Keratinocyte (primary cell): ENCODE data around the gene ADGRA1.

Experiments
- CTCF ChIP-seq, 3 experiments: IDR thresholded peaks in 1 of 3; conservative IDR thresholded peaks in 1 of 3; optimal IDR thresholded peaks in 1 of 3; 2 replicates in 2 of 3; 3 replicates in 1 of 3; pipeline versions ENCODE3 to v1.5.1; 2011; ENCODE audit warnings: low read length in 3 of 3, mild to moderate bottlenecking in 3 of 3, moderate library complexity in 2 of 3, control low read depth in 1 of 3, inconsistent platforms in 1 of 3; ENCODE audit not compliant: insufficient read depth in 2 of 3; ENCODE audit errors: extremely low read depth in 1 of 3
- EZH2 ChIP-seq: IDR thresholded peaks from one replicate; pipeline ENCODE4 v1.6.1; 2012; ENCODE audit warnings: inconsistent platforms, mild to moderate bottlenecking, low read length, moderate library complexity

GRCh38 chr10:133086247-133086646, 1.5 kb upstream of the ADGRA1 start:
- TF ChIP-seq CTCF (optimal IDR thresholded peaks at IDR 0.05 in 1 of 3, IDR thresholded peaks at IDR 0.05 in 1 of 3, conservative IDR thresholded peaks at IDR 0.05 in 1 of 3; ENCODE audit: extremely low read depth in 1 of 3, insufficient read depth in 2 of 3, low read length in 3 of 3): no peak
- TF ChIP-seq EZH2: no peak
